Brain microvascular endothelial cell (primary cell): ENCODE results near the gene SSBP2.
A peak's percentile ranks its signal among the peaks of the same experiment; 100 is the strongest.
"Not testable (repeated sequence)": the region's sequence is repeated elsewhere in the genome, so short reads cannot be mapped to it uniquely, and the experiment has no call there.

Experiments used
- DNase-seq: peaks from one replicate; pipeline ENCODE4 v3.0.0-alpha.2; 2020
- H3K27ac ChIP-seq: fragments of 250-450 bp; sonication (Bioruptor Pico); 2 replicates; pipeline ENCODE4 v1.5.1; 2020; ENCODE audit warnings: mild to moderate bottlenecking, moderate library complexity
- H3K27me3 ChIP-seq: fragments of 250-450 bp; sonication (Bioruptor Pico); replicated peaks from 2 replicates; pipeline ENCODE4 v1.5.1; 2020; ENCODE audit warnings: mild to moderate bottlenecking
- H3K36me3 ChIP-seq: fragments of 250-450 bp; sonication (Bioruptor Pico); replicated peaks from 2 replicates; pipeline ENCODE4 v1.5.1; 2020; ENCODE audit warnings: mild to moderate bottlenecking
- H3K4me3 ChIP-seq: 2 replicates; pipeline ENCODE4 v1.5.1; 2011; ENCODE audit warnings: low read depth, mild to moderate bottlenecking, control low read depth, low read length, moderate library complexity
- in situ Hi-C: cut with HindIII; loops from 2 replicates; pipeline ENCODE4 v1.10.0; 2017; ENCODE audit warnings: low sequenced_read_pairs, low pct_ligation_motif_present
- TF ChIP-seq, protein P1 (sequence below): IDR thresholded peaks from 2 replicates; pipeline ENCODE4 v1.5.1; 2011; ENCODE audit warnings: low read depth, mild to moderate bottlenecking, moderate library complexity, low read length, control low read depth, inconsistent platforms; ENCODE audit errors: missing control alignments

SSBP2 gene

DNA sequence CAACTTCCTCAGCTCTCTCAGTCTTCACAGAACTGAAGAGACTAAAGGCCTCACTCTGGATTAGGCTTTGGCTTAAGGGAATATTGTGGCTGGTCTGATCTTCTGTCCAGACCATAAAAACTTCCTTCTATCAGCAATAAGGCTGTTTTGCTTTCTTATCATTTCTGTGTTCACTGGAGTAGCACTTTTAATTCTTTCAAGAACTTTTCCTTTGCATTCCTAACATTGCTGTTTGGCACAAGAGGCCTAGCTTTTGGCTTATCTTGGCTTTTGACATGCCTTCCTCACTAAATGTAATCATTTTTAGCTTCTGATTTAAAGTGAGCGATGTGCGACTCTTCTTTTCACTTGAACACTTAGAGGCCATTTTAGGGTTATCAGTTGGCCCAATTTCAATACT, 268.3 kb downstream of the SSBP2 start:
- TF ChIP-seq, protein P1, sequence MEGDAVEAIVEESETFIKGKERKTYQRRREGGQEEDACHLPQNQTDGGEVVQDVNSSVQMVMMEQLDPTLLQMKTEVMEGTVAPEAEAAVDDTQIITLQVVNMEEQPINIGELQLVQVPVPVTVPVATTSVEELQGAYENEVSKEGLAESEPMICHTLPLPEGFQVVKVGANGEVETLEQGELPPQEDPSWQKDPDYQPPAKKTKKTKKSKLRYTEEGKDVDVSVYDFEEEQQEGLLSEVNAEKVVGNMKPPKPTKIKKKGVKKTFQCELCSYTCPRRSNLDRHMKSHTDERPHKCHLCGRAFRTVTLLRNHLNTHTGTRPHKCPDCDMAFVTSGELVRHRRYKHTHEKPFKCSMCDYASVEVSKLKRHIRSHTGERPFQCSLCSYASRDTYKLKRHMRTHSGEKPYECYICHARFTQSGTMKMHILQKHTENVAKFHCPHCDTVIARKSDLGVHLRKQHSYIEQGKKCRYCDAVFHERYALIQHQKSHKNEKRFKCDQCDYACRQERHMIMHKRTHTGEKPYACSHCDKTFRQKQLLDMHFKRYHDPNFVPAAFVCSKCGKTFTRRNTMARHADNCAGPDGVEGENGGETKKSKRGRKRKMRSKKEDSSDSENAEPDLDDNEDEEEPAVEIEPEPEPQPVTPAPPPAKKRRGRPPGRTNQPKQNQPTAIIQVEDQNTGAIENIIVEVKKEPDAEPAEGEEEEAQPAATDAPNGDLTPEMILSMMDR, result no peak
- H3K36me3 ChIP-seq, result no peaks in the 10 kb centered on the region
- H3K27ac ChIP-seq, result no peak overlapping the region
- in situ Hi-C loops, result no loop called here
- H3K4me3 ChIP-seq, result no peak overlapping the region
- H3K27me3 ChIP-seq, result no peaks in the 10 kb centered on the region
- DNase-seq, result peak; percentile 1

DNA sequence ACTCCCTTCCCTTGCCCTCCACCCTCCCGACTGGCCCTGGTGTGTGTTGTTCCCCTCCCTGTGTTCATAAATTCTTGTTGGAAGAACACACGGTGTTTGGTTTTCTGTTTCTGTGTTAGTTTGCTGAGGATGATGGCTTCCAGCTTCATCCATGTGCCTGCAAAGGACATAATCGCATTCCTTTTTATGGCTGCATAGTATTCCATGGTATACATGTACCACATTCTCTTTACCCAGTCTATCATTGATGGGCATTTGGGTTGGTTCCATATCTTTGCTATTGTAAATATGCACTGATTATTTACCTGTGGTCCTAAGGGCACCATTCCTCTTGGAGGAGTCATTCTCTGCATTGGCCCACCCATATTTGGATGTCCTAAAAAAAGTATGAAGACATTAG, 277.5 kb downstream of the SSBP2 start:
- DNase-seq, H3K4me3 ChIP-seq, H3K27ac ChIP-seq, H3K36me3 ChIP-seq, in situ Hi-C loops, H3K27me3 ChIP-seq: not testable (repeated sequence)

DNA sequence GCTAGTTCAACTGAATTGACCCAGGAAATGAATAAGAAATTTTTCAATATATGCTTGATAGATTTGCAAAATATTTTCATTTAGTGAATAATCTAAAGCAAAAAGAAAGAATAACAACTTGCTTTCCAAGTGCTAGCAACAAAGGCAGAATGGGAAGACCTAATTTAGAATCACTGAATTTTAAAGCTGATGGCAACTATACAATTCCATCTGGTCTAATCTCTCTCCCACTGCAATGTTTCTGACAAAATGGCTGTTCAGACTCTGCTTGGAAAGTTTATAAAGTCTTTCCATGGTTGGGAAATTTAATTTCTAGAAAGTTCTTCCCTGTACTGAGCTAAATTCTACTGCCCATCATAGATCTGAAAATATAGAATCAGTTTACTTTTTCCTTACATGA, 281.2 kb downstream of the SSBP2 start:
- TF ChIP-seq, protein P1, result no peak
- Histone ChIP-seq H3K4me3 (no peak overlapping the region), H3K27me3 (no peaks in the 10 kb centered on the region), H3K36me3 (no peaks in the 10 kb centered on the region), H3K27ac (no peak overlapping the region)
- no peak for DNase-seq
- in situ Hi-C loops, result no loop called here

DNA sequence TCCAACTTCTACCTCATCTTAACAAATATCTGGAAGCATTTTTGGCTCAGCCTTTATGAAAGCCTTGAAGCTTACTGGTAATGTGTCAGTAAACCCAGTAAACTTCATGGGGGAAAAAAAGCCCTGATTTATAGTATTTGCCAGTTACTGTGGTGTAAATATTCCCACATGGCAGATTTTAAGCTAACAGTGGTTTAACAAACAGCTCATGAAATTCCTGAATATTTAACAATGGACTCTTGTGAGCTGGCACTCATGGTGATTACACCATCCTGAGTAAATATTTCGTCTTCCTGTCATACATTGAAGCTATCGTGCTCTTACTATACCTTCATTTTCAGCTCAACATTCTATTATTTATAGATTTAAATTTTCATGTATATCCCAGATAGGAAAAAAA, 300.0 kb downstream of the SSBP2 start:
- no peaks in the 10 kb centered on the region for H3K27me3 ChIP-seq
- TF ChIP-seq, protein P1, result no peak
- H3K27ac ChIP-seq, result no peak overlapping the region
- in situ Hi-C loops, result no loop called here
- no peaks in the 10 kb centered on the region for H3K36me3 ChIP-seq
- DNase-seq, result no peak
- H3K4me3 ChIP-seq, result no peak overlapping the region

DNA sequence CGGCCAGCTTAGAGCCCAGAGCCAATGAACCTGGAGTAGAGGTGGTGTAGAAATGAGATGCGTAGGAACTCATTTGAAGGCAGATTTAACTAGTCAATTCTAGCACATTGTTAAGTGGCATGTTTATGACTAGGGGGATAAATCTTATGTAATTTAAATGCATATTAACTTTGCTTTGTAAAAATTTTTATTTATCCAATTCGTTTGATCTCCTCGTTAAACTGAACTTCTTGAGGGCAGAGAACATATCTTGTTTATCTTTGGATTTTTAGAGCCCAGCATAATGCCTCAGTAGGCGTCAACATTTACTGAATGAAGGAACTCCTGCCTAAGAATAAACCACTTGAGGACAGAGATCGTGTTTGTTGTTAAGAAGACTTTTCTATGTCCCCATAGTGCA, 315.9 kb downstream of the SSBP2 start:
- Histone ChIP-seq H3K36me3 (no peaks in the 10 kb centered on the region), H3K27ac (no peak overlapping the region), H3K4me3 (no peak overlapping the region), H3K27me3 (no peaks in the 10 kb centered on the region)
- TF ChIP-seq, protein P1, result no peak
- DNase-seq, result no peak
- in situ Hi-C loops, result no loop called here

DNA sequence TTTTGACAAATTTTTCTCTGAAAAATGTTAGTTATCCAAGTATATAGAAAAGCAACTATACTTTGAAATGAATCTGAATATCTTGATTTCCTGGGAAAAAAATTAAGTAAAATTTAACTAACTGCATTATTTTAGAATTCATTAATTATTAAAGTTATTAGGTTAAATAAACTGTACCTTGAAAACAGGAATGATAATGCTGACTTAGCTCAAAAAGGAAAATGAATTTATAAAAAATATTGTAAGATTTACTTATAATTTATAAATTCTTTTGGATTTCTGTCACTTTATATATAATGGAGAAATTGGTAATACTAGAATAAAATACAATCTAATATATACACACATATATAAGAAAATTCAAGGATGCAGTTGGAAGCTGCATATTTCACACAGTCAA, 320.9 kb downstream of the SSBP2 start:
- Histone ChIP-seq H3K27me3 (no peaks in the 10 kb centered on the region), H3K4me3 (no peak overlapping the region), H3K36me3 (no peaks in the 10 kb centered on the region), H3K27ac (no peak overlapping the region)
- DNase-seq, result no peak
- in situ Hi-C loops, result no loop called here
- TF ChIP-seq, protein P1, result no peak

DNA sequence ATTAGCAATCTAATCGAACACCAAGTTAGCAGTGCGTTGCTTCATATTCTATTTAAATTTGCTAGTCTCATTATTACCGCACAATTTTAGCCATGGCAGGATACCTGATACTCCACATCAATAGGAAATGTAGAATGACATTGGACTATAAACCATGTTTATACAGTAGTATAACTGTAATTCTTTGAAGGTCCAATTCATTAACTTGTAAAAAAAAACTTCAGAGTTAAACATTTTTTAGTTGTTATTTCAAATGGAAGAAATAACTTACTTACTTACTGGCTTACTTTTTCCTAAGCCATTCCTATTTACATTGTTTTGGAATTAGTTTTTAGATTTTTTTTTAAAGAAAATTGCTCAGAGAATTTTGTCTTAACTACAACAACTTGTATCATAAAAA, 321.5 kb downstream of the SSBP2 start:
- Histone ChIP-seq H3K4me3 (no peak overlapping the region), H3K27me3 (no peaks in the 10 kb centered on the region), H3K27ac (no peak overlapping the region), H3K36me3 (no peaks in the 10 kb centered on the region)
- TF ChIP-seq, protein P1, result no peak
- in situ Hi-C loops, result no loop called here
- DNase-seq, result no peak
